ENCODE measurements around the gene SULT1B1. TPM values are rescaled to one million over a fixed set of nuclear protein-coding genes. Genes with fewer than 3 reads are reported as not detected.

SULT1B1 gene
- total and polyA plus RNA-seq, 2 donors (not counting 1 experiment from before 2014, with no cell fraction given) = 0.03 TPM; not detected in 1

DNA sequence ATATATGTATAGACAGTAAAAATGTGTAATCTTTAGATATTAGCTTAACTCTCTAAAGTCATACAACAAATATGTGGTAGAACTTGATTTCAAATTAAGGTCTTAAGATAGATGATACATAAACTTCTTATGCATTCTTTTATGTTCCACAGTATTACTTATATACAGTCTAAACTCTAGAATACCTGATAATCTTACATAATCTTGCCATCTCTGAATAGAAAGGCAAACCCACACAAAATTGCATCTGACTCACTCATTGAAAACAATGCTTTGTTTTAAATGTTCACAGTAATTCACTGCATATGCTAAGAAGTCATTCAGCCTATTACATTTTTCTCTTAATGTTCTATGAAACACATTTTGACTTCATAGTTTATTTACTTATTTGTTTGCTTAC is 10.1 kb downstream of the SULT1B1 start:
- Histone ChIP-seq H3K9ac (ENCODE audit: insufficient read depth, low read length) (no peak overlapping the region), H3K4me3 (replicated peaks in 1 of 4; ENCODE audit: control extremely low read depth in 1 of 4, insufficient read depth in 1 of 4, low read depth in 3 of 4, low read length in 4 of 4) (no peak overlapping the region), H3K27me3 (ENCODE audit: control insufficient read depth, insufficient read depth, low read length) (no peaks in the 10 kb centered on the region), H4K20me1 (ENCODE audit: control insufficient read depth, extremely low read depth, insufficient read depth, low read length) (no peaks in the 10 kb centered on the region), H3K9me3 (ENCODE audit: control insufficient read depth, insufficient read depth, low read depth, low read length) (no peaks in the 10 kb centered on the region), H3K4me2 (ENCODE audit: extremely low read depth, insufficient read depth, low read length) (no peak overlapping the region), H3K27ac (ENCODE audit: insufficient read depth, low read length) (no peak overlapping the region), H3K4me1 (ENCODE audit: control insufficient read depth, extremely low read depth, insufficient read depth, low read length) (no peaks in the 10 kb centered on the region), H3K79me2 (ENCODE audit: control insufficient read depth, insufficient read depth, low read length) (no peaks in the 10 kb centered on the region), H3K36me3 (ENCODE audit: control insufficient read depth, insufficient read depth, low read length) (no peaks in the 10 kb centered on the region), H2AFZ (ENCODE audit: low read length) (no peak overlapping the region)
- TF ChIP-seq, protein P1, sequence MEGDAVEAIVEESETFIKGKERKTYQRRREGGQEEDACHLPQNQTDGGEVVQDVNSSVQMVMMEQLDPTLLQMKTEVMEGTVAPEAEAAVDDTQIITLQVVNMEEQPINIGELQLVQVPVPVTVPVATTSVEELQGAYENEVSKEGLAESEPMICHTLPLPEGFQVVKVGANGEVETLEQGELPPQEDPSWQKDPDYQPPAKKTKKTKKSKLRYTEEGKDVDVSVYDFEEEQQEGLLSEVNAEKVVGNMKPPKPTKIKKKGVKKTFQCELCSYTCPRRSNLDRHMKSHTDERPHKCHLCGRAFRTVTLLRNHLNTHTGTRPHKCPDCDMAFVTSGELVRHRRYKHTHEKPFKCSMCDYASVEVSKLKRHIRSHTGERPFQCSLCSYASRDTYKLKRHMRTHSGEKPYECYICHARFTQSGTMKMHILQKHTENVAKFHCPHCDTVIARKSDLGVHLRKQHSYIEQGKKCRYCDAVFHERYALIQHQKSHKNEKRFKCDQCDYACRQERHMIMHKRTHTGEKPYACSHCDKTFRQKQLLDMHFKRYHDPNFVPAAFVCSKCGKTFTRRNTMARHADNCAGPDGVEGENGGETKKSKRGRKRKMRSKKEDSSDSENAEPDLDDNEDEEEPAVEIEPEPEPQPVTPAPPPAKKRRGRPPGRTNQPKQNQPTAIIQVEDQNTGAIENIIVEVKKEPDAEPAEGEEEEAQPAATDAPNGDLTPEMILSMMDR (conservative IDR thresholded peaks at IDR 0.05 in 1 of 2, IDR thresholded peaks at IDR 0.05 in 1 of 2; ENCODE audit: low read depth in 1 of 2, low read length in 2 of 2) = no peak
- TF ChIP-seq EZH2 (IDR thresholded peaks at IDR 0.05; ENCODE audit: low read length, missing control alignments) = no peak
- no peak for DNase-seq (ENCODE audit: low read depth in 2 of 2)

DNA sequence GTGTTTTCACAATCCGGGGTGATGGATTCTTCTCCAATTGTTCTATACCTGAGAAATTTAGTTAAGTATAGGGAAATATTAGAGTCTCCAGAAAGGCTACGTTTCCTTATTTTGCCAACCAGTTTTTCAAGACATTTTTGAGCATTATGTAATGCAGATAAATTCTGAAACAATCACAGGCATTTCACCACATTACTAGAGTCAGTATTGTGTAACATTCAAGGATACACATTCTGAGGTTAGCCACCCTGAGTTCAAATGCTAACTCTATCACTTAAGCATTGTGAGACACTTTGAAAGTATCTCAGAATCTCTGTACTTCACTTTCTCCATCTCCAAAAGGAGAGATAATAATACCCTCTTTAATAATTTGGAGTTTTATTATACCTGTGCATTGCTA is 10.6 kb downstream of the SULT1B1 start:
- TF ChIP-seq, protein P1 (conservative IDR thresholded peaks at IDR 0.05 in 1 of 2, IDR thresholded peaks at IDR 0.05 in 1 of 2; ENCODE audit: low read depth in 1 of 2, low read length in 2 of 2) = no peak
- no peak for TF ChIP-seq EZH2 (IDR thresholded peaks at IDR 0.05; ENCODE audit: low read length, missing control alignments)
- peak; percentile 43 to 61 for DNase-seq (ENCODE audit: low read depth in 2 of 2)
- Histone ChIP-seq H3K9ac (ENCODE audit: insufficient read depth, low read length) (no peak overlapping the region), H3K9me3 (ENCODE audit: control insufficient read depth, insufficient read depth, low read depth, low read length) (no peaks in the 10 kb centered on the region), H4K20me1 (ENCODE audit: control insufficient read depth, extremely low read depth, insufficient read depth, low read length) (no peaks in the 10 kb centered on the region), H3K36me3 (ENCODE audit: control insufficient read depth, insufficient read depth, low read length) (no peaks in the 10 kb centered on the region), H3K4me3 (replicated peaks in 1 of 4; ENCODE audit: control extremely low read depth in 1 of 4, insufficient read depth in 1 of 4, low read depth in 3 of 4, low read length in 4 of 4) (no peak overlapping the region), H3K4me1 (ENCODE audit: control insufficient read depth, extremely low read depth, insufficient read depth, low read length) (no peaks in the 10 kb centered on the region), H3K4me2 (ENCODE audit: extremely low read depth, insufficient read depth, low read length) (no peak overlapping the region), H2AFZ (ENCODE audit: low read length) (no peak overlapping the region), H3K27me3 (ENCODE audit: control insufficient read depth, insufficient read depth, low read length) (no peaks in the 10 kb centered on the region), H3K79me2 (ENCODE audit: control insufficient read depth, insufficient read depth, low read length) (no peaks in the 10 kb centered on the region), H3K27ac (ENCODE audit: insufficient read depth, low read length) (no peak overlapping the region)

DNA sequence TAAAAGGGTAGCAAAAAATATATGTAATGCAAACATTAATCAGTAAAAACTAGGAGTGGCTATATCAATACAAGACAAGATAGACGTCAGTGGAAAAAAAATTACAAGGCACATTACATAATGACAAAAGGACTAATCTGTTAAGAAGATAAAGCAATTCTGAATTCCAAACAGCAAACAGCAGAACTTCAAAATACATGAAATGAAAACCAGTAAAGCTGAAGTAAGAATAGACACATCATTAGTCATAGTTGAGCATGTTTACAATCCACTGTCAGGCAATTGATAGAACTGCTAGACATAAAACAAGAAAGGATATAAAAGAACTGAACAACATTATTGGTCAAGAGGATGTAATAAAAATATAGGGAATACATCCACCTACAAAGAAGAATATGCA is 12.2 kb downstream of the SULT1B1 start:
- DNase-seq (ENCODE audit: low read depth in 2 of 2) = peak in 1 of 2 donors; percentile 34
- no peak overlapping the region for H3K9ac ChIP-seq (ENCODE audit: insufficient read depth, low read length)
- no peaks in the 10 kb centered on the region for H4K20me1 ChIP-seq (ENCODE audit: control insufficient read depth, extremely low read depth, insufficient read depth, low read length)
- no peak overlapping the region for H3K27ac ChIP-seq (ENCODE audit: insufficient read depth, low read length)
- TF ChIP-seq, protein P1 (conservative IDR thresholded peaks at IDR 0.05 in 1 of 2, IDR thresholded peaks at IDR 0.05 in 1 of 2; ENCODE audit: low read depth in 1 of 2, low read length in 2 of 2) = no peak
- no peak for TF ChIP-seq EZH2 (IDR thresholded peaks at IDR 0.05; ENCODE audit: low read length, missing control alignments)
- H3K36me3 ChIP-seq (ENCODE audit: control insufficient read depth, insufficient read depth, low read length) = no peaks in the 10 kb centered on the region
- no peaks in the 10 kb centered on the region for H3K9me3 ChIP-seq (ENCODE audit: control insufficient read depth, insufficient read depth, low read depth, low read length)
- no peaks in the 10 kb centered on the region for H3K4me1 ChIP-seq (ENCODE audit: control insufficient read depth, extremely low read depth, insufficient read depth, low read length)
- H3K79me2 ChIP-seq (ENCODE audit: control insufficient read depth, insufficient read depth, low read length) = no peaks in the 10 kb centered on the region
- no peak overlapping the region for H2AFZ ChIP-seq (ENCODE audit: low read length)
- no peak overlapping the region for H3K4me3 ChIP-seq (replicated peaks in 1 of 4; ENCODE audit: control extremely low read depth in 1 of 4, insufficient read depth in 1 of 4, low read depth in 3 of 4, low read length in 4 of 4)
- H3K27me3 ChIP-seq (ENCODE audit: control insufficient read depth, insufficient read depth, low read length) = no peaks in the 10 kb centered on the region
- H3K4me2 ChIP-seq (ENCODE audit: extremely low read depth, insufficient read depth, low read length) = no peak overlapping the region
